Effector memory CD4-positive, alpha-beta T cell (primary cell): ENCODE results near the gene PRORP.
A peak's percentile ranks its signal among the peaks of the same experiment; 100 is the strongest.
"Not testable (repeated sequence)": the region's sequence is repeated elsewhere in the genome, so short reads cannot be mapped to it uniquely, and the experiment has no call there.

Source experiments
- DNase-seq, 3 donors: peaks; one replicate each; pipeline ENCODE4 v3.0.0-alpha.2; 2020
- H3K27ac ChIP-seq: 2 replicates; pipeline ENCODE4 v1.7.0; 2013; ENCODE audit warnings: mild to moderate bottlenecking, low read length, moderate library complexity; ENCODE audit not compliant: insufficient read depth, poor library complexity, severe bottlenecking
- H3K27me3 ChIP-seq: replicated peaks from 2 replicates; pipeline ENCODE4 v1.7.0; 2013; ENCODE audit warnings: mild to moderate bottlenecking, low read length; ENCODE audit not compliant: insufficient read depth, control insufficient read depth, poor library complexity, severe bottlenecking
- H3K36me3 ChIP-seq: 2 replicates; pipeline ENCODE4 v1.7.0; 2013; ENCODE audit warnings: mild to moderate bottlenecking, low read length, moderate library complexity; ENCODE audit not compliant: control insufficient read depth, insufficient read depth
- H3K4me1 ChIP-seq: 2 replicates; pipeline ENCODE4 v1.7.0; 2013; ENCODE audit warnings: low read length, mild to moderate bottlenecking; ENCODE audit not compliant: control insufficient read depth, insufficient read depth, poor library complexity, severe bottlenecking
- H3K4me3 ChIP-seq: 2 replicates; pipeline ENCODE4 v1.7.0; 2013; ENCODE audit warnings: low read length, low read depth, mild to moderate bottlenecking; ENCODE audit not compliant: insufficient read depth, poor library complexity, severe bottlenecking
- H3K9me3 ChIP-seq: 2 replicates; pipeline ENCODE4 v1.7.0; 2013; ENCODE audit warnings: mild to moderate bottlenecking, low read length, moderate library complexity; ENCODE audit not compliant: control insufficient read depth

PRORP gene

GRCh38 chr14:35134329-35135123 lies 12.2 kb downstream of the PRORP start:
- peaks cover 17% of the 10 kb centered on the region for H3K36me3 ChIP-seq
- no peak for DNase-seq

GRCh38 chr14:35138585-35138984 lies 16.2 kb downstream of the PRORP start:
- Histone ChIP-seq H3K4me3 (no peak overlapping the region), H3K4me1 (no peaks in the 10 kb centered on the region), H3K27ac (no peak overlapping the region), H3K9me3 (no peaks in the 10 kb centered on the region), H3K27me3 (no peaks in the 10 kb centered on the region), H3K36me3 (peaks cover 9% of the 10 kb centered on the region)
- DNase-seq, result no peak

More at GRCh38 chr14:35134329-35135123, 12.2 kb downstream of the PRORP start:
- Histone ChIP-seq H3K4me3 (no peak overlapping the region), H3K27ac (no peak overlapping the region), H3K9me3 (no peaks in the 10 kb centered on the region), H3K27me3 (no peaks in the 10 kb centered on the region), H3K4me1 (no peaks in the 10 kb centered on the region)

GRCh38 chr14:35140718-35141581 lies 18.6 kb downstream of the PRORP start:
- Histone ChIP-seq H3K27me3 (no peaks in the 10 kb centered on the region), H3K9me3 (no peaks in the 10 kb centered on the region), H3K4me1 (no peaks in the 10 kb centered on the region), H3K27ac (peak overlapping the region; percentile 39), H3K4me3 (no peak overlapping the region), H3K36me3 (peaks cover 6% of the 10 kb centered on the region)
- no peak for DNase-seq

- Histone ChIP-seq H3K4me1 (no peaks in the 10 kb centered on the region), H3K9me3 (no peaks in the 10 kb centered on the region), H3K36me3 (peaks cover 3% of the 10 kb centered on the region), H3K27ac (no peak overlapping the region), H3K27me3 (no peaks in the 10 kb centered on the region), H3K4me3 (no peak overlapping the region)
- DNase-seq, result no peak
Observed at GRCh38 chr14:35144029-35144428, 21.7 kb downstream of the PRORP start.

- H3K4me3 ChIP-seq, result no peak overlapping the region
- H3K4me1 ChIP-seq, result no peaks in the 10 kb centered on the region
- no peak overlapping the region for H3K27ac ChIP-seq
- H3K9me3 ChIP-seq, result no peaks in the 10 kb centered on the region
- no peak for DNase-seq
- H3K36me3 ChIP-seq, result peaks cover 3% of the 10 kb centered on the region
- no peaks in the 10 kb centered on the region for H3K27me3 ChIP-seq
Observed at GRCh38 chr14:35146711-35147149, 24.4 kb downstream of the PRORP start.

GRCh38 chr14:35147186-35147585 lies 24.8 kb downstream of the PRORP start:
- Histone ChIP-seq H3K27ac (no peak overlapping the region), H3K27me3 (no peaks in the 10 kb centered on the region), H3K4me3 (no peak overlapping the region), H3K4me1 (no peaks in the 10 kb centered on the region), H3K36me3 (peaks cover 3% of the 10 kb centered on the region), H3K9me3 (no peaks in the 10 kb centered on the region)
- no peak for DNase-seq

- no peaks in the 10 kb centered on the region for H3K27me3 ChIP-seq
- peaks cover 3% of the 10 kb centered on the region for H3K36me3 ChIP-seq
- H3K9me3 ChIP-seq, result no peaks in the 10 kb centered on the region
- DNase-seq, result no peak
- no peaks in the 10 kb centered on the region for H3K4me1 ChIP-seq
- H3K4me3 ChIP-seq, result no peak overlapping the region
- H3K27ac ChIP-seq, result no peak overlapping the region
Observed at GRCh38 chr14:35147711-35148110, 25.4 kb downstream of the PRORP start.

GRCh38 chr14:35149239-35149638 lies 26.9 kb downstream of the PRORP start:
- no peak overlapping the region for H3K27ac ChIP-seq
- no peak for DNase-seq

GRCh38 chr14:35152531-35152930 lies 30.2 kb downstream of the PRORP start:
- H3K4me1 ChIP-seq, H3K27ac ChIP-seq, H3K36me3 ChIP-seq, H3K27me3 ChIP-seq, H3K9me3 ChIP-seq, H3K4me3 ChIP-seq, DNase-seq: not testable (repeated sequence)

More at GRCh38 chr14:35149239-35149638, 26.9 kb downstream of the PRORP start:
- Histone ChIP-seq H3K36me3 (peaks cover 3% of the 10 kb centered on the region), H3K4me1 (no peaks in the 10 kb centered on the region), H3K9me3 (no peaks in the 10 kb centered on the region), H3K4me3 (no peak overlapping the region), H3K27me3 (no peaks in the 10 kb centered on the region)

GRCh38 chr14:35154016-35154415 lies 31.7 kb downstream of the PRORP start:
- H3K27ac ChIP-seq, result no peak overlapping the region
- H3K4me1 ChIP-seq, result peaks cover 8% of the 10 kb centered on the region
- H3K27me3 ChIP-seq, result no peaks in the 10 kb centered on the region
- no peaks in the 10 kb centered on the region for H3K36me3 ChIP-seq
- H3K4me3 ChIP-seq, result no peak overlapping the region
- DNase-seq, result no peak
- no peaks in the 10 kb centered on the region for H3K9me3 ChIP-seq
